Measurements from ENCODE around the gene CTAGE4. TPM values are rescaled to one million over a fixed set of nuclear protein-coding genes. Genes with fewer than 3 reads are reported as not detected.
"Not testable (repeated sequence)": the region's sequence is repeated elsewhere in the genome, so short reads cannot be mapped to it uniquely, and the experiment has no call there.

Gene CTAGE4, protein sequence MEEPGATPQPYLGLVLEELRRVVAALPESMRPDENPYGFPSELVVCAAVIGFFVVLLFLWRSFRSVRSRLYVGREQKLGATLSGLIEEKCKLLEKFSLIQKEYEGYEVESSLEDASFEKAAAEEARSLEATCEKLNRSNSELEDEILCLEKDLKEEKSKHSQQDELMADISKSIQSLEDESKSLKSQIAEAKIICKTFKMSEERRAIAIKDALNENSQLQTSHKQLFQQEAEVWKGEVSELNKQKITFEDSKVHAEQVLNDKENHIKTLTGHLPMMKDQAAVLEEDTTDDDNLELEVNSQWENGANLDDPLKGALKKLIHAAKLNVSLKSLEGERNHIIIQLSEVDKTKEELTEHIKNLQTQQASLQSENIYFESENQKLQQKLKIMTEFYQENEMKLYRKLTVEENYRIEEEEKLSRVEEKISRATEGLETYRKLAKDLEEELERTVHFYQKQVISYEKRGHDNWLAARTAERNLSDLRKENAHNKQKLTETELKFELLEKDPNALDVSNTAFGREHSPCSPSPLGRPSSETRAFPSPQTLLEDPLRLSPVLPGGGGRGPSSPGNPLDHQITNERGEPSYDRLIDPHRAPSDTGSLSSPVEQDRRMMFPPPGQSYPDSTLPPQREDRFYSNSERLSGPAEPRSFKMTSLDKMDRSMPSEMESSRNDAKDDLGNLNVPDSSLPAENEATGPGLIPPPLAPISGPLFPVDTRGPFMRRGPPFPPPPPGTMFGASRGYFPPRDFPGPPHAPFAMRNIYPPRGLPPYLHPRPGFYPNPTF
- not detected in 2 replicates for total RNA-seq

DNA sequence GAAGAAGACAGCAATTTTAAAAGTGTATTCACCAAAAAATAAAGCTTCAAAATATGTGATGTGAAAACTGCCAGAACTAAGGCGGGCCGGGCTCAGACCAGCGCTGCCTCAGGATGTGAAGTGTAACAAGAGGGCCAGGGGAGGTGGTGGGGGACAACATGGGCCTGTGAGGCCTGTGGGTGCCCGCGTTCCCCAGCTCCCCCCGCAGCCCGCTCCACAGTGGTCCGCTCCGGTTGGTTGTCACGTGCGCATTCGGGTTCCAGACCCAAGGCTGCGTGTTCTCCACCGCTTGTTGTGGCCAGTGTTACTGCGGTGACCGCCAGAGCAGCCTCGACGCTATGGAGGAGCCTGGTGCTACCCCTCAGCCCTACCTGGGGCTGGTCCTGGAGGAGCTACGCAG, at the start of gene CTAGE4:
TSS of gene CTAGE4 (plus strand) at position 301 of the 400 bp plus-strand sequence. CDS start at position 339, 38 bp downstream.
- H3K9me3 Mint-ChIP-seq; H3K36me3 Mint-ChIP-seq (ENCODE audit: low read depth); ATAC-seq (ENCODE audit: low read depth); CTCF ChIA-PET; DNase-seq; POLR2A ChIA-PET; intact Hi-C loops (cut with micrococcal nuclease); H3K27ac Mint-ChIP-seq; H3K4me1 Mint-ChIP-seq; H3K4me3 Mint-ChIP-seq; H3K27me3 Mint-ChIP-seq: not testable (repeated sequence)

- no peak for TF ChIP-seq CTCF (IDR thresholded peaks at IDR 0.05)
- H3K4me3 Mint-ChIP-seq, result no peak overlapping the region
- no peak for DNase-seq
- no peak overlapping the region for H3K27ac Mint-ChIP-seq
- H3K27me3 Mint-ChIP-seq, result no peaks in the 10 kb centered on the region
- H3K4me1 Mint-ChIP-seq, result no peaks in the 10 kb centered on the region
- intact Hi-C loops (cut with micrococcal nuclease), result no loop called here
- POLR2A ChIA-PET, result no interaction called here
- no peaks in the 10 kb centered on the region for H3K9me3 Mint-ChIP-seq
- CTCF ChIA-PET, result no interaction called here
- no peak for ATAC-seq (ENCODE audit: low read depth)
- no peaks in the 10 kb centered on the region for H3K36me3 Mint-ChIP-seq (ENCODE audit: low read depth)
These were observed 49.1 kb upstream of the CTAGE4 start for GRCh38 chr7:144134116-144134515.

DNA sequence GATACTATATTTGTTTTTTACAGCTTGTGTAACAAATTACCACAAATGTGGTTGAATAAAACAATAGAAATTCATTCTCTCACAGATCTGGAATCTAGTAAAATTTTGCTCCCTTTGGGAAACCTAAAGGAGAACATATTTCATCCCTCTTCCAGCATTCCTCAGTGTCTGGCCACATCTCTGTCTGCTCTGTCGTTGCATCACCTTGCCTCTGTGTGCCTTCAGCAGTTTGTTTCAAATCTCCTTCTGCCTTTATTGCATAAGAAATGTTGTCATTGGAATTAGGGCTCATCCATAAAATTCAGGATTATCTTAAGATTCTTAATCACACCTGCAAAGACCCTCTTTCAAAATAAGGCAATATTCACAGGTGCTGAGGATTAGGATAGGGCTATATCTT, 45.8 kb upstream of the CTAGE4 start:
- intact Hi-C loops (cut with micrococcal nuclease), result no loop called here
- no peaks in the 10 kb centered on the region for H3K27me3 Mint-ChIP-seq
- no peak overlapping the region for H3K27ac Mint-ChIP-seq
- DNase-seq, result no peak
- POLR2A ChIA-PET, result no interaction called here
- no peak for ATAC-seq (ENCODE audit: low read depth)
- no peak for TF ChIP-seq CTCF (IDR thresholded peaks at IDR 0.05)
- no peaks in the 10 kb centered on the region for H3K9me3 Mint-ChIP-seq
- H3K36me3 Mint-ChIP-seq (ENCODE audit: low read depth), result no peaks in the 10 kb centered on the region
- no peak overlapping the region for H3K4me3 Mint-ChIP-seq
- CTCF ChIA-PET, result interaction anchor here (1.2 kb wide), 1 partner anchor 10 kb away, joined by 4 read pairs; no protein-coding TSS in a partner anchor
- no peaks in the 10 kb centered on the region for H3K4me1 Mint-ChIP-seq

- ATAC-seq (ENCODE audit: low read depth) (no peak), DNase-seq (no peak)
- intact Hi-C loops (cut with micrococcal nuclease), result no loop called here
- TF ChIP-seq CTCF (IDR thresholded peaks at IDR 0.05), result no peak
- Mint-ChIP-seq H3K27me3 (peaks cover 4% of the 10 kb centered on the region), H3K4me3 (no peak overlapping the region), H3K27ac (no peak overlapping the region), H3K4me1 (no peaks in the 10 kb centered on the region), H3K36me3 (ENCODE audit: low read depth) (no peaks in the 10 kb centered on the region), H3K9me3 (peaks cover 8% of the 10 kb centered on the region)
- ChIA-PET CTCF (no interaction called here), POLR2A (no interaction called here)
These were observed 41.1 kb upstream of the CTAGE4 start for GRCh38 chr7:144142187-144142586.

DNA sequence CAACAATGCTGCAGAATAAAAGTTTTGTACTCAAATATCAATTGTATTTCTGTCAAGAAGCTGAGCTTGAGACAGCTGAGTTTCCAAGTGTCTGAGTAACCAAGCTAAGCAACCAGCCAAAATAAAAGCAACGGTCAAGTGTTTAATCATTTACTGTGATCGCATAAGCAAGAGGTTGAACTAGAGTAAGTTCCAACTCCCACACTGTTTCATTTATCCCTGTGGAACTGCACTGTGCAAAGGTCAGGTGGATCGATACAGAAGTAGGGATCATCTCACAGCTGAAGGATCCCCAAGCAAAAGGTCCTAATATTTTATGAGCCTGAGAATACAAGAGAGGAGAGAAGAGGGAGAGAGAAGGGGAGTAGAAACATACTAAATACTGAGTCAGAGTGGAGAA, 38.8 kb upstream of the CTAGE4 start:
- intact Hi-C loops (cut with micrococcal nuclease), result no loop called here
- no peak for DNase-seq
- ChIA-PET CTCF (no interaction called here), POLR2A (no interaction called here)
- peaks cover 4% of the 10 kb centered on the region for H3K27me3 Mint-ChIP-seq
- no peaks in the 10 kb centered on the region for H3K4me1 Mint-ChIP-seq
- no peak for TF ChIP-seq CTCF (IDR thresholded peaks at IDR 0.05)
- no peak for ATAC-seq (ENCODE audit: low read depth)
- H3K4me3 Mint-ChIP-seq, result no peak overlapping the region
- H3K27ac Mint-ChIP-seq, result no peak overlapping the region
- no peaks in the 10 kb centered on the region for H3K36me3 Mint-ChIP-seq (ENCODE audit: low read depth)
- H3K9me3 Mint-ChIP-seq, result peaks cover 23% of the 10 kb centered on the region
